ENCODE measurements around the gene NPBWR2. TPM values are rescaled to one million over a fixed set of nuclear protein-coding genes. Genes with fewer than 3 reads are reported as not detected.

The NPBWR2 gene
- total and polyA plus RNA-seq, 2 experiments from 2014 or later = not detected

GRCh38 chr20:64116541-64117431, 9.4 kb upstream of the NPBWR2 start:
- Histone ChIP-seq H3K36me3 (ENCODE audit: insufficient read depth) (no peaks in the 10 kb centered on the region), H3K79me2 (replicated peaks; ENCODE audit: insufficient read depth) (no peaks in the 10 kb centered on the region), H3K4me1 (ENCODE audit: insufficient read depth) (no peaks in the 10 kb centered on the region; the same call in 1 of the 2 replicates), H3F3A (replicated peaks; ENCODE audit: low read depth) (no peaks in the 10 kb centered on the region), H3K27me3 (ENCODE audit: insufficient read depth) (no peaks in the 10 kb centered on the region), H3K27ac (ENCODE audit: low read depth) (no peak overlapping the region), H3K4me3 (no peak overlapping the region), H3K9me2 (ENCODE audit: insufficient read depth) (no peaks in the 10 kb centered on the region), H4K20me1 (replicated peaks; ENCODE audit: insufficient read depth) (no peaks in the 10 kb centered on the region), H2AFZ (no peak overlapping the region), H3K4me2 (no peak overlapping the region)
- Mint-ChIP-seq H3K36me3 (ENCODE audit: low read depth) (no peaks in the 10 kb centered on the region), H3K27me3 (ENCODE audit: insufficient read depth, low read depth, poor library complexity) (peaks cover 15% of the 10 kb centered on the region), H3K4me1 (peaks cover 4% of the 10 kb centered on the region; the same call in 2 of the 3 replicates), H3K27ac (no peak overlapping the region), H3K4me3 (no peak overlapping the region), H3K9me3 (no peaks in the 10 kb centered on the region)
- no peak for TF ChIP-seq ZNF331 (CRISPR knock-in tag; IDR thresholded peaks at IDR 0.05; ENCODE audit: low read depth)
- no peak for TF ChIP-seq JUNB (IDR thresholded peaks at IDR 0.05; ENCODE audit: unreplicated experiment)
- no peak for TF ChIP-seq EZH2 (IDR thresholded peaks at IDR 0.05; ENCODE audit: low read depth, unreplicated experiment)
- no peak for TF ChIP-seq NANOG (IDR thresholded peaks at IDR 0.05; ENCODE audit: borderline replicate concordance)
- no peak for TF ChIP-seq EZH2phosphoT487 (IDR thresholded peaks at IDR 0.05; ENCODE audit: unreplicated experiment)
- TF ChIP-seq, protein P1, sequence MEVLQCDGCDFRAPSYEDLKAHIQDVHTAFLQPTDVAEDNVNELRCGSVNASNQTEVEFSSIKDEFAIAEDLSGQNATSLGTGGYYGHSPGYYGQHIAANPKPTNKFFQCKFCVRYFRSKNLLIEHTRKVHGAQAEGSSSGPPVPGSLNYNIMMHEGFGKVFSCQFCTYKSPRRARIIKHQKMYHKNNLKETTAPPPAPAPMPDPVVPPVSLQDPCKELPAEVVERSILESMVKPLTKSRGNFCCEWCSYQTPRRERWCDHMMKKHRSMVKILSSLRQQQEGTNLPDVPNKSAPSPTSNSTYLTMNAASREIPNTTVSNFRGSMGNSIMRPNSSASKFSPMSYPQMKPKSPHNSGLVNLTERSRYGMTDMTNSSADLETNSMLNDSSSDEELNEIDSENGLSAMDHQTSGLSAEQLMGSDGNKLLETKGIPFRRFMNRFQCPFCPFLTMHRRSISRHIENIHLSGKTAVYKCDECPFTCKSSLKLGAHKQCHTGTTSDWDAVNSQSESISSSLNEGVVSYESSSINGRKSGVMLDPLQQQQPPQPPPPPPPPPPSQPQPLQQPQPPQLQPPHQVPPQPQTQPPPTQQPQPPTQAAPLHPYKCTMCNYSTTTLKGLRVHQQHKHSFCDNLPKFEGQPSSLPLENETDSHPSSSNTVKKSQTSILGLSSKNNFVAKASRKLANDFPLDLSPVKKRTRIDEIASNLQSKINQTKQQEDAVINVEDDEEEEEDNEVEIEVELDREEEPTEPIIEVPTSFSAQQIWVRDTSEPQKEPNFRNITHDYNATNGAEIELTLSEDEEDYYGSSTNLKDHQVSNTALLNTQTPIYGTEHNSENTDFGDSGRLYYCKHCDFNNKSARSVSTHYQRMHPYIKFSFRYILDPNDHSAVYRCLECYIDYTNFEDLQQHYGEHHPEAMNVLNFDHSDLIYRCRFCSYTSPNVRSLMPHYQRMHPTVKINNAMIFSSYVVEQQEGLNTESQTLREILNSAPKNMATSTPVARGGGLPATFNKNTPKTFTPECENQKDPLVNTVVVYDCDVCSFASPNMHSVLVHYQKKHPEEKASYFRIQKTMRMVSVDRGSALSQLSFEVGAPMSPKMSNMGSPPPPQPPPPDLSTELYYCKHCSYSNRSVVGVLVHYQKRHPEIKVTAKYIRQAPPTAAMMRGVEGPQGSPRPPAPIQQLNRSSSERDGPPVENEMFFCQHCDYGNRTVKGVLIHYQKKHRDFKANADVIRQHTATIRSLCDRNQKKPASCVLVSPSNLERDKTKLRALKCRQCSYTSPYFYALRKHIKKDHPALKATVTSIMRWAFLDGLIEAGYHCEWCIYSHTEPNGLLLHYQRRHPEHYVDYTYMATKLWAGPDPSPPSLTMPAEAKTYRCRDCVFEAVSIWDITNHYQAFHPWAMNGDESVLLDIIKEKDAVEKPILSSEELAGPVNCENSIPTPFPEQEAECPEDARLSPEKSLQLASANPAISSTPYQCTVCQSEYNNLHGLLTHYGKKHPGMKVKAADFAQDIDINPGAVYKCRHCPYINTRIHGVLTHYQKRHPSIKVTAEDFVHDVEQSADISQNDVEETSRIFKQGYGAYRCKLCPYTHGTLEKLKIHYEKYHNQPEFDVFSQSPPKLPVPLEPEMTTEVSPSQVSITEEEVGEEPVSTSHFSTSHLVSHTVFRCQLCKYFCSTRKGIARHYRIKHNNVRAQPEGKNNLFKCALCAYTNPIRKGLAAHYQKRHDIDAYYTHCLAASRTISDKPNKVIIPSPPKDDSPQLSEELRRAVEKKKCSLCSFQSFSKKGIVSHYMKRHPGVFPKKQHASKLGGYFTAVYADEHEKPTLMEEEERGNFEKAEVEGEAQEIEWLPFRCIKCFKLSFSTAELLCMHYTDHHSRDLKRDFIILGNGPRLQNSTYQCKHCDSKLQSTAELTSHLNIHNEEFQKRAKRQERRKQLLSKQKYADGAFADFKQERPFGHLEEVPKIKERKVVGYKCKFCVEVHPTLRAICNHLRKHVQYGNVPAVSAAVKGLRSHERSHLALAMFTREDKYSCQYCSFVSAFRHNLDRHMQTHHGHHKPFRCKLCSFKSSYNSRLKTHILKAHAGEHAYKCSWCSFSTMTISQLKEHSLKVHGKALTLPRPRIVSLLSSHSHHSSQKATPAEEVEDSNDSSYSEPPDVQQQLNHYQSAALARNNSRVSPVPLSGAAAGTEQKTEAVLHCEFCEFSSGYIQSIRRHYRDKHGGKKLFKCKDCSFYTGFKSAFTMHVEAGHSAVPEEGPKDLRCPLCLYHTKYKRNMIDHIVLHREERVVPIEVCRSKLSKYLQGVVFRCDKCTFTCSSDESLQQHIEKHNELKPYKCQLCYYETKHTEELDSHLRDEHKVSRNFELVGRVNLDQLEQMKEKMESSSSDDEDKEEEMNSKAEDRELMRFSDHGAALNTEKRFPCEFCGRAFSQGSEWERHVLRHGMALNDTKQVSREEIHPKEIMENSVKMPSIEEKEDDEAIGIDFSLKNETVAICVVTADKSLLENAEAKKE (CRISPR knock-in tag; IDR thresholded peaks at IDR 0.05) = no peak
- no peak for TF ChIP-seq STAT1 (IDR thresholded peaks at IDR 0.05; ENCODE audit: unreplicated experiment)
- TF ChIP-seq, protein P2, sequence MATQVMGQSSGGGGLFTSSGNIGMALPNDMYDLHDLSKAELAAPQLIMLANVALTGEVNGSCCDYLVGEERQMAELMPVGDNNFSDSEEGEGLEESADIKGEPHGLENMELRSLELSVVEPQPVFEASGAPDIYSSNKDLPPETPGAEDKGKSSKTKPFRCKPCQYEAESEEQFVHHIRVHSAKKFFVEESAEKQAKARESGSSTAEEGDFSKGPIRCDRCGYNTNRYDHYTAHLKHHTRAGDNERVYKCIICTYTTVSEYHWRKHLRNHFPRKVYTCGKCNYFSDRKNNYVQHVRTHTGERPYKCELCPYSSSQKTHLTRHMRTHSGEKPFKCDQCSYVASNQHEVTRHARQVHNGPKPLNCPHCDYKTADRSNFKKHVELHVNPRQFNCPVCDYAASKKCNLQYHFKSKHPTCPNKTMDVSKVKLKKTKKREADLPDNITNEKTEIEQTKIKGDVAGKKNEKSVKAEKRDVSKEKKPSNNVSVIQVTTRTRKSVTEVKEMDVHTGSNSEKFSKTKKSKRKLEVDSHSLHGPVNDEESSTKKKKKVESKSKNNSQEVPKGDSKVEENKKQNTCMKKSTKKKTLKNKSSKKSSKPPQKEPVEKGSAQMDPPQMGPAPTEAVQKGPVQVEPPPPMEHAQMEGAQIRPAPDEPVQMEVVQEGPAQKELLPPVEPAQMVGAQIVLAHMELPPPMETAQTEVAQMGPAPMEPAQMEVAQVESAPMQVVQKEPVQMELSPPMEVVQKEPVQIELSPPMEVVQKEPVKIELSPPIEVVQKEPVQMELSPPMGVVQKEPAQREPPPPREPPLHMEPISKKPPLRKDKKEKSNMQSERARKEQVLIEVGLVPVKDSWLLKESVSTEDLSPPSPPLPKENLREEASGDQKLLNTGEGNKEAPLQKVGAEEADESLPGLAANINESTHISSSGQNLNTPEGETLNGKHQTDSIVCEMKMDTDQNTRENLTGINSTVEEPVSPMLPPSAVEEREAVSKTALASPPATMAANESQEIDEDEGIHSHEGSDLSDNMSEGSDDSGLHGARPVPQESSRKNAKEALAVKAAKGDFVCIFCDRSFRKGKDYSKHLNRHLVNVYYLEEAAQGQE (IDR thresholded peaks at IDR 0.05; ENCODE audit: unreplicated experiment) = no peak
- no peak for TF ChIP-seq ETS1 (IDR thresholded peaks at IDR 0.05)
- no peak for TF ChIP-seq ZNF114 (CRISPR knock-in tag; IDR thresholded peaks at IDR 0.05)
- no peak for TF ChIP-seq CTCF (conservative IDR thresholded peaks at IDR 0.05; ENCODE audit: low read depth in 2 of 2)
- no peak for TF ChIP-seq CREB1 (CRISPR knock-in tag; IDR thresholded peaks at IDR 0.05; ENCODE audit: low read depth)
- TF ChIP-seq POLR2AphosphoS5 (IDR thresholded peaks at IDR 0.05; ENCODE audit: low read depth) = no peak
- no peak for ATAC-seq
- DNase-seq (ENCODE audit: low spot score) = peak; percentile 0

All from GM23338 (cell line).